WTC11 (cell line): ENCODE measurements around the gene S100B.

Source experiments
- CTCF ChIP-seq: fragments of 200-600 bp; IDR thresholded peaks from 2 replicates; pipeline ENCODE4 v1.8.0; 2022; ENCODE audit warnings: antibody characterized with exemption
- MAX ChIP-seq: sonication (generic); formaldehyde crosslinking; IDR thresholded peaks from 2 replicates; pipeline ENCODE4 v1.8.0; 2022; ENCODE audit warnings: mild to moderate bottlenecking, missing genetic modification reagents

DNA sequence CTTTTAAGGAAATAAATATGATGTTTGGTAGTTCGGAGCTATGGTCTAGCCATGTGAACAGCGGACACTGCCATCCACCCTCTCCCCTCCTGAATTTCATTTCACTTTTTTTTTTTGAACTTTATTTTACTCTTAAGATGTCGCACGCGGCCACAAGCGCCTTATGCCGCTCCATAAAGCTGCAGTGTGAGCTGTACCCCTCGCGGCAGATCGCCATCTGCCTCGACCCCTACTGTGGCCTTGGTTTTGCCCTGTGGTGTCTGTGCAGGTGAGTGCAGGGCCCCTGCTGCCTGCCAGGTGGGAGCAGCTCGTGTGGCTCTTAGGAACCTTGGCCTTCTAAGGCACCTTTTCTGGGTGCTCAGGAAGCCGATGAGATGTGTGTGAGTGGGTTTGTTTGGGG, 48.1 kb downstream of the S100B start:
- no peak for TF ChIP-seq CTCF
- TF ChIP-seq MAX (CRISPR knock-in tag): no peak
